OCI-LY1 (cell line): ENCODE measurements around the gene CATSPER4.

Experiments
- EZH2 ChIP-seq: fragments of 200-600 bp; sonication (generic), shearing (Covaris generic); IDR thresholded peaks from 2 replicates; pipeline ENCODE4 v1.8.0; 2017; ENCODE audit warnings: borderline replicate concordance, mixed run types, mild to moderate bottlenecking, antibody characterized with exemption, low read length, moderate library complexity, mixed read lengths
- TF ChIP-seq, protein P1 (sequence below): fragments of 200-600 bp; sonication (generic), shearing (Covaris generic); IDR thresholded peaks from 2 replicates; pipeline ENCODE4 v1.5.1; 2017; ENCODE audit warnings: mild to moderate bottlenecking, antibody characterized with exemption, low read length, moderate library complexity, mixed read lengths

DNA sequence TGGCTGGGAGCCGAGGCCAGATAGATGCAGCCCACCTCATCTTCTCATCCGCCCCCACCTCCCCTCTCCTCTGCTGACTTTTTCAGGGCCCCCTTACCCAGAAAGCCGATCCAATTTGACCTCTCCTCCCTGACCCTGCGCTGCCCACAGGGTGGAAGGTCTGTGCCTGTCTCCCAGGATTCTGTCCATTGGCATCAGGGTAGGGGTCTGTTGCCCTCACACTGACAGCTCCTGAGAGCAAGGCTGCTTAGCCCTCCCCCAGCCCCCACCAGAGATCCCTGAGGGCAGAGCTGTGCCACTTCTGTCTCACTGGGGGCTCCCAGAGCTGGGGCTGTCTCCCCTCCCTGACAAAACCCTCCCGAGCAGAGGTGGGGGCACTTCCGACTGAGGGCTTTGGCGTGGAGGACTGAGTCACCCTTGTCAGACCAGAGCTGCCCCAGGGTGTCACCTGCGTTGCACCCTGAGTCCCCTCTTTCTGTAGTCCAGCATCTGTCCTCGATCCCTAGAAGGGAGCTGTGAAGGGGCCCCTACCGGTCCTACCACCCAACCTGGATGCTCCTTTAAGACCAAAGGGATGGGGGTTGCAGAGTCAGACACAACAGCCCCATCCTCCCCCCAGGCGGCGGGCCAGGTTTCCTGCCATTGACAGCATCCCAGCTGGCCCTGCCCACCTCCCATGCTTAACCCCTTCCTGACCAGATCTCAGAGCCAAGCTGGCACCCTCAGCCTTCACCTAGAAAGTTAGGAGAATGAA lies 33.9 kb upstream of the CATSPER4 start:
- TF ChIP-seq, protein P1, sequence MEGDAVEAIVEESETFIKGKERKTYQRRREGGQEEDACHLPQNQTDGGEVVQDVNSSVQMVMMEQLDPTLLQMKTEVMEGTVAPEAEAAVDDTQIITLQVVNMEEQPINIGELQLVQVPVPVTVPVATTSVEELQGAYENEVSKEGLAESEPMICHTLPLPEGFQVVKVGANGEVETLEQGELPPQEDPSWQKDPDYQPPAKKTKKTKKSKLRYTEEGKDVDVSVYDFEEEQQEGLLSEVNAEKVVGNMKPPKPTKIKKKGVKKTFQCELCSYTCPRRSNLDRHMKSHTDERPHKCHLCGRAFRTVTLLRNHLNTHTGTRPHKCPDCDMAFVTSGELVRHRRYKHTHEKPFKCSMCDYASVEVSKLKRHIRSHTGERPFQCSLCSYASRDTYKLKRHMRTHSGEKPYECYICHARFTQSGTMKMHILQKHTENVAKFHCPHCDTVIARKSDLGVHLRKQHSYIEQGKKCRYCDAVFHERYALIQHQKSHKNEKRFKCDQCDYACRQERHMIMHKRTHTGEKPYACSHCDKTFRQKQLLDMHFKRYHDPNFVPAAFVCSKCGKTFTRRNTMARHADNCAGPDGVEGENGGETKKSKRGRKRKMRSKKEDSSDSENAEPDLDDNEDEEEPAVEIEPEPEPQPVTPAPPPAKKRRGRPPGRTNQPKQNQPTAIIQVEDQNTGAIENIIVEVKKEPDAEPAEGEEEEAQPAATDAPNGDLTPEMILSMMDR = no peak
- no peak for TF ChIP-seq EZH2
